Stimulated activated CD8-positive, alpha-beta memory T cell treated with anti-CD3 and anti-CD28 coated beads, Interleukin-12 subunit alpha, Interleukin-12 subunit beta, amount 100 ng/mL, for 1 hour (primary cell): Measurements from ENCODE around the gene UGCG.
"Not testable (repeated sequence)": the region's sequence is repeated elsewhere in the genome, so short reads cannot be mapped to it uniquely, and the experiment has no call there.

Experiments
- DNase-seq: peaks from one replicate; pipeline ENCODE4 v3.0.0-alpha.2; 2020; ENCODE audit warnings: low read depth

The UGCG gene

DNA sequence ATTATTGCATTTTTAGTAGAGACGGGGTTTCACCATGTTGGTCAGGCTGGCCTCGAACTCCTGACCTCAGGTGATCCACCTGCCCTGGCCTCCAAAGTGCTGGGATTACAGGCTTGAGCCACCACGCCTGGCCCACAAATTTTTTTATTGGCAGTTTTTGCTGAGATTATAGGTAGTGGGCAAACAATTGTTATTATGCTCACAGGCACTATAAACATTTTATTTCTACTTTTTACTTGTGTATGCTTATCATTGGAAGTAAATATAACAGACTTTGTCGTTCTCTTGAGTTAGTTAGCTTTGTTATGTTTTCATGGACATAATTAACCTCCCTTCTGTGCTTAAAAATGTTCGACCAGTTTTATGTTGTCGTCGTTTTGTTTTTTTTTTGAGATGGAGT, 23.9 kb downstream of the UGCG start:
- no peak for DNase-seq

DNA sequence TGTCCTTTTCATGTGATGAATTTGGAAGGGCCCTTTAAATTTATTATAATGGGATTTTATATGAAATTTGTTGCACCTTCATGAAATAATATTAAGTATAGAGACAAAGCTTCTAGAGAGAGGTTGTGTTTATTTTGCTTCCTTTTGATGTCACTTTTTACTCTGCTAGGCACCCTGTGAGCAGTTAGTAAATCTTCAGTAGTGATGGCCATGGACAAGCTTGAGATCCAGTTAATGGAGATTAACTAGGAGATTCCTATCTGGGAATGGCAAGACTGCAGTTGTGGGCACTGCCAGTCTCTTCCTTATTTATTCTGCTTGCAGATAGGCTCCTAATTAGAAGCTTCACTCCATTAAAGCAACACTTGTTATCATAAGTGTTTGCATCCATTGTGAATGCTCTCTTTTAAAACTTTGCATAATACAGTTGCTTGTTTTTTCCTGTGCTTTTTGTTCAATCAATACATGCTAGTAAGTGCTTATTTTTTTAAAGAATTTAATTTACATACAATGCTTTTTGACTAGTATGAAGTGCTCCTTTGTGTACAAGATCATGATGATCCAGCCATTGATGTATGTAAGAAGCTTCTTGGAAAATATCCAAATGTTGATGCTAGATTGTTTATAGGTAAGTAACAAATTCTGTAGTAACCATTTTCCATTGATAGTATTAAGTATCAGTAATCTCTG, 25.9 kb downstream of the UGCG start:
- no peak for DNase-seq

DNA sequence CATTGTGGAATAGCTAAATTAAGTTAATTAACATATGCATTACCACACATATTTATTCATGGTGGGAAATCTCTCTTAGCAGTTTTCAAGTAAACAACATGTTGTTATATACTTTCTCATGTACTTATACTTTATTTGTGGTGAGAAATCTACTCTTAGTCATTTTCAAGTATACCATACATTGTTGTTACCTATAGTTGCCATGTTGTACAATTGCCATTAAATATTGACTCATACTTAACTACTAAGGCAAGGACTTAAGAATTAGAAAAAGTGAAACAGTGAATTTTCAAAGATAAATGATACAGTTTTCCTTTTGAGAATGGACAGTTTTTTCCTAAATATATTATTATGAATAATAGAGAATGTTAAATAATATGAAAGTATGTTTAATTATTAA, 27.7 kb downstream of the UGCG start:
- no peak for DNase-seq

DNA sequence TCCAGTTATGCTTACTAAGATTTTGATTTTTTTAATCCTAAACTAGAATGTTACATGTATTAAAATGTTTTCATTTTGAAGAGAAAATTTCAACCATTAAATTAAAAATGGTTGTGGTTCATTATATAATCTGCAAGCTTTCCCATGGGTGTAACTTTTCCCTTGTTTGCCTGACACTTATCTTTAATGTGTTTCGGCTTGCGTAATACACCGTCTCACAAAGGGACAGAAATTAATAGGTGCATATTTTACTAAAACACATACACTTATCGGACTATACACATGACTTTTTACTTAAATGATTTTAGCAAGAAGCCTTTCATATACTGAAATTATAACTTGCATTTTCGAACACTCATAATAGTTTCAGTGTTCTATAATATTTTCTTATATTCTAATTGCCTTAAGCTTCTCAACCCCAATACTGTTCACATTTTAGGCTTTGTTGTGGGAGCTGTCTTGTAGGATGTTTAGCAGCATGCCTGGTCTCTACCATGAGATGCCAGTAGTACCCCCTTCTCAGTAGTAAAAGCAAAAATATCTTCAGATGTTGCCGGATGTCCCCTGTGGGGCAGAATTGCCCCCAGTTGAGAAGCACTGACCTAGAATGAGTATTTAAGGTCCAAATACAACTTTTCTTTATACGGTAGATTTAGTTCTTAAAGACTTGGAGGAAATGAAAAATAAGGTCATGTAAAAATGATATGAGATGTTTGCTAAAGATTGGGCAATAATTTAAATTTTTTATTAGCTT, 28.6 kb downstream of the UGCG start:
- DNase-seq, result no peak

DNA sequence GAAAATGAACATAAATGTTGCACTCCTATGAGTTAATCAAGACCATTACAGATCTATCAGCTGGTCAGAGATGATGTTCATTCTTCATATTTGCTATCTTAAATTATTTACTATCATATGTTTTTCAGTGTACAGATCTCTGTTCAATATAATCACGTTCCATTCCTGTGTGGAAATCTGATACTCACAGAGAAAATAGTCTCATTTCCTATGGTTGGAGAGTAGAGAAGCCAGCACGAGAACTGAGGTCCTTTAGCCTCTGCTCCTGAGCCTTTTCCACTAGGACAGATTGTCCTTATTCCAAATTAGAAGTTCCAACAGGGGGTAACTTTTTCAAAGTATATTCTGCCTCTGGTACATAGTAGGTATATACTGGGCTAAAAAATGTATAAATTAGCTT, 29.2 kb downstream of the UGCG start:
- DNase-seq, result no peak

DNA sequence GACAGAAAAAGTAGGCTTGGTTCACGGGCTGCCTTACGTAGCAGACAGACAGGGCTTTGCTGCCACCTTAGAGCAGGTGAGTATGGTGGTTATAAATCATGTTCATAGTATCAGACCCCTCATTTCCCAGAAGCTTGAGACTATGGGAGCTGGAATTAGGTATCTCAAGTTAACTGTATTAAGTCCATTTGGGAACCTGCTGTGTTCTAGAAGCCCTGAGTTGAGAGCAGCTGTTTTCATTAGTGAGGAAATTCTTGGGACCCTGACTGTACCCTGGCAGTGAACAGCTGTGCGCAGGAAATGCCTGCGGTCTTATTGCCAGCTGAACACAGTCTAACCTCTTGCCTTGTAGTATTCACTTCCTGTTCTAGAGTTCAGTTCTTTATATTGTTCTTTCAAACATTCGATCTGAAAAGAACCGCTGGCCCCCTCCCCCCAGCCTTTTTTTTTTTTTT, 29.8 kb downstream of the UGCG start:
- DNase-seq, result peak; percentile 32

DNA sequence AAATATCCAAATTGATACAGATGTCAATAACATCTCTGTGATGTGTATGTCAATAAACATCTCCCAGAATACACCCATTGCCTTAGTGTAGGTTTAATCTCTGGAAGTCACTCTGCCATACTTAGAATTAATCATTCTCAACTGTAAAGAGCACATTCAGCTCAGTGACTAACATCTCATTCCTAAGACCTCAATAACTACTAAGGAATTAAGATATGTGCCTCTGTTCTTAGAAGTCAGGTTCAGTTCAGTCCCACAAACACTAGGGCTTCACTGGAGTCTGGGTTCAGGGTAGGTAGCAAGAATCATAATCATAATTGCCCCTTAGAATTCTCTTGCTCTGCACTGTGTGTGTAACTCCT, 31.7 kb downstream of the UGCG start:
- no peak for DNase-seq

DNA sequence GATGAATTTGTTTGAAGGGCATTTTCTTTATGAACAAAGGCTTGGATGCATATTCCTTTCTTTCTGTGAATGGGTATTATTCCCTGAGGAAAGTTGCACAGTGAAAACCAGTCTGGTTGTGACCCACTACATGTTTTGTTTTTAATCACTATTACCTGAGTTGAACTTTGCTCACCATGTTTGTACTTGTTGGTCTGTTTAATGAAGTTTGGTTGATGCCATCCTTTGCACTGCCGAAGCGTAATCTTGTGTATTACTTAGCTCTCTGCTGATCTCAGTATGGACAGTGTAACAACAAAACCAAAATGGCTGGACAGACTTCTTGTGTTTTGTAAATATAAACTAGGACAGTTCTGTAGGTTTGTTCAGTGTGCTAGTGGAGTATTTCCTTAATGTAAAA, 38.1 kb downstream of the UGCG start:
- DNase-seq, result no peak

DNA sequence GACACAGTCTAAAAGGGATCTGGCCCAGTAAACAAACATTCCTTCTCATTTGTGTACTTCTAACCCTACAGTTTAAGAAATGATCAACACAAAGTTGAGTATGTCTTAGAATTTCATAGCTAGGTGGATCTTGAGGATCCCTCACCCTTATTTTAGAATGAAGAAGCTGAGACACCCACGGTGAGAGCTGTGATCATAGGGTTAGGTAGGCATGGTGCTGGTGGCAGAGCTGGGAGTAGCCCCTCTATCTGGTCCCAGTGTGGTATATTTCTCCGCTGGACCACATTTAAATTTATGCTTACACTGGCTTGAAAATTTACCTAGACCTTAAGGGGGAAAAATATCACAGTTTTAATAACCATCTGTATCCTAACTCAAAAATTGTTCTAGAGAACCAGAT, 39.8 kb downstream of the UGCG start:
- DNase-seq, result no peak

DNA sequence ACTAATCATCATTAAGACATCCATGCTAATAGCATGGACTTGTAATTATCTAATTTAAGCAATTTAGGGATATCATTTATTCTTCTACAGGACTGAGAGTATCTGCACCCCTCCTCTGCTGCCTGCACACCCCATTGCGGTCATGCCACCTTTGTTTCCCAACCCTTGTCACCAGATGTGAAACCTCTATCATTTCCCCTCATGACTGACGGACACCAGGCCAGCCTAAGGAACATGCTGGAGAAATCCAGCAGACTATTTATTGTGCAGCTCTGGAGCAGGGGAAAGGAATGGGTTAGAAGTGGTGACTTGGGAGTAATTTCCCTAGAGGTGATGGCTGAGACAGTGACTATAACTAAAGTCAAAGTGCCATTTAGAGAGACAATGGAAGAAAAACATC, 40.7 kb downstream of the UGCG start:
- no peak for DNase-seq

DNA sequence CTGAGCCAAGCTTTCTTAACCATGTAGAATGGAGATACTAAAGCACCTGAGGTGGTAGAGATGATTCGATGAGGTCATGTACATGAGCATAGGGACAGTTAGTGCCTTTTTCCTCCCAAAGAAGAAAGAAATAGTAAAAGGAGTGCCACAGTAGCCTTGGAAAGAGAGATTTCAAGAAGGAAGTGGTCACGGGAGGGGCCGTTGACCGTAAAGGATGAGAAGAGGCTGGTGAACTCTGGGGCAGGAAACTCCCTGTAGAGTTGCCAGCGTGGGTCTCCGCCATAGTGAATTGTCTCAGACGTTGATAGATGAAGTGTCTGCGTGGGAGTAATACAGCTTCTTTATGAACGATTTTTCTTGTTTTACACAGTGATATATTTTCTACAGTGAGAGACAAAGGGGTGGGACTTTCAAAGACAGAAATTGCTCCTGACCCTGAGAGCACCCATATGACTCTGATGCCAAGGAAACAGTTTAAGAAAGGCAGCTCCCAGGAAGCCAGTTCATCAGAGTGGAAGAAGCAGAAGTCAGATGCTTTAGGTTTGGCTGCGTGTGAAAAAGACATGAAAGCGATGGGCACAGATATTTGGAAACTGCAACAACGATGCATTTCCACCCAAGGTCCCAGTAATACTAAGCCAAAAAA, 41.3 kb downstream of the UGCG start:
- DNase-seq, result peak; percentile 10

DNA sequence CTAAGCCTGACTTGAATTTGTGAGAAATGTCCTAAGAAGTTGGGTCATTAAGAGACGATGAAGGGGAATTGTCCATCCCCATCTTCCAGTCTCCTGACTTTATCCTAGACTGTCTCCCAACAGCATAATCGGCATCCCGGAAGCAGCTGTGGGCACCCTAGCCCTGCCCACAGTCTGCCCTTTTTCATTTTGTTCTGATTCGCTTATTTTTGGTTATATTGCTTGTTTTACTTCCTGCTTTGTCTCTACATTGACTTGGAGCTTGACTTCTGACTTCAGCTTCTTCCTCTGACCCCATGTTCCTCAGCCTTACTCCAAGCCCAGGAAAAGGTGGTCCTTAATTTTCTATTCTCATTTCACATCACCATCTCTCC, 41.8 kb downstream of the UGCG start:
- DNase-seq, result no peak

DNA sequence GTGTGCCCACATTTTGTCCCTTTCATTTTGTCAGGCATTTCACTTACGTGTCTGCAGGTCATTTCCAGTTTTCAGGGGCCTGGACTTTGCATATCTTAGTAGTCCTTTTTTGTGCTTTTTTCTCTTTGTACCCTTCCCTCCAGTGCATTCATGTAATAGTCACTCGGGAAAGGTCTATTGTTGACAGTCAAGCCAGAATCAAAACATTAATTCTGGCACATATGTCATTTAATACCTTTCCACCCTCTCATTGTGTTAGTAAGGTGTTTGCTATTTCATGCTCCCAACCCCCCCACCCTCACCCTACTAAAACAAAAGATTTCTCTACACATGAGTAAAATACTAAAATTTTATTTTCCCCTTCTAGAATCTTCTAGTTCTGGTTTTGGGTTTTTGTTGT, 42.7 kb downstream of the UGCG start:
- DNase-seq, result no peak

DNA sequence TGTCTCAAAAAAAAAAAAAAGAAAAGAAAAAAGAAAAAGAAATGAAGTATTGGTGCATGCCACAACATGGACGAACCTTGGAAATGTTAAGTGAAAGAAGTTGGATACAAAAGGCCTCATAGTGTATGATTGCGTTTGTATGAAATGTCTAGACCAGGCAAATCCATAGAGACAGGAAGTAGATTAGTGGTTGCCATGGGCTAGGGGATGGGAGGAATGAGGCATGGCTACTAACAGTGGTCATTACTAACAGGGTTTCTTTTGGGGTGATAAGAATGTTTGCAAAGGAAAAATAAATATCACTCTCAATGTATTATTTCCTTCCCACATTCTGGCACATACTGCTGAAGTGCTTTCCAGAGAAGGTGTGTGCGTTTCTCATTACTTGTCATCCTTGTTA, 44.1 kb downstream of the UGCG start:
- no peak for DNase-seq

DNA sequence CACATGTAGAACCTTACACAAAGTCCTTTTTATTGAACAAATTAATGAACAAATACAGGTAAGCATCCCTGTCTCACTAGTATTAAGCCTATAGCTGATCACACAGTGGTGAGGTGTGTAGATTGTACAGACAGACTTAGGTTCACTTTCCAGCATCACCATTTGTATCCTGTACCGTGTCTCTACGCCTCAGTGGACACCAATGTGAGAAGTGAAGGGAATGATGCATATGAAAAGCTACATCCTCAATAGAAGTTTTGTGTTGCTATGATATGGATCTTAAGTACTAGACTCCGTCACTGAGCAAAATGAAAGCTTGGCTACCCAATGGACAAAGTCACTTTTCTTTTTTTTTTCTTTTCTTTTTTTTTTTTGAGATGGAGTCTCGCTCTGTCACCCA, 46.6 kb downstream of the UGCG start:
- DNase-seq, result no peak

DNA sequence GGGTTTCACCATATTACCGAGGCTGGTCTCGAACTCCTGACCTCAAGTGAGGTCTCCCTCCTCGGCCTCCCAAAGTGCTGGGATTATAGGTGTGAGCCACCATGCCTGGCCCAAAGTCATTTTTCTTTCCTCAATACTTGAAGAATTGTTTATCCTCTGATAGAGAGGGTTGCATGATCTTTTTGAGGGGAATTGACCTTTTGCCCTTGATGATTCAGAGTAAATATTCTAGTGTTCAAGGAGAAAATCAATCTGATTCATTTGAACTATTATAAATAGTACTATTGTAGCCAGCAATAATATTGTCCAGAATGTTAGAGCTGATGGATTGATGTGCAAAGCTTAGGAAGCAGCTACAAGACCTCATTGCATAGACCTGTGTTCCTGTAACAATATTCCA, 47.1 kb downstream of the UGCG start:
- no peak for DNase-seq

DNA sequence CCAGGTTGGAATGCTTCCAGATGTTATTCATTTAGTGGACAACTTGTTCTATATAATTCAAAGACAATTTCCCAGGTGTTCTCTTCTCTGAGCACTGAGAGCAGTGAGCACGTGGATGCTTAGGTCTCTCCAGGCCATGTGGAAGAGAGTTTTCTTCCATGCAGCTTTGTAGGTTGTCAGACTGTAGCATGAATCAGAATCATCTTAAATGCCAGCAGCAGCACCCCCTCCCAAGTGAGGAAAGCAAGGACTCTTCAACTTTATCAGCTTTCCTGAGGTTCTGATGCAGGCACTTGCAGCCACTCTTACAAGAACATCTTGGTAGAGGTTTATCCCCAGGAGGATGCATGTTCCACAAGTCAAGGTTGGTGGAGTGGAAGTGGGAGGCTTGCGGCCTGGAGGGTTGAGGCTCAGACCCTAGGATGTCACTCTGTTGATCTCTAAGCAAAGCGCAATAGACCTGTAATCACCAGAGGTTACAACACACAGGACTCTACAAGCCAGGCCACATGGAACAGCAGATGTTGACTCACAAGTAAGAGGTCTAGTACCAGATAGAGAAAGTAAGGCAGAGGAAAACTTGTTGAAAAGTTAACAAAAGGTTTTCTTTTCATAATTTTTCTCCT, 47.7 kb downstream of the UGCG start:
- no peak for DNase-seq

DNA sequence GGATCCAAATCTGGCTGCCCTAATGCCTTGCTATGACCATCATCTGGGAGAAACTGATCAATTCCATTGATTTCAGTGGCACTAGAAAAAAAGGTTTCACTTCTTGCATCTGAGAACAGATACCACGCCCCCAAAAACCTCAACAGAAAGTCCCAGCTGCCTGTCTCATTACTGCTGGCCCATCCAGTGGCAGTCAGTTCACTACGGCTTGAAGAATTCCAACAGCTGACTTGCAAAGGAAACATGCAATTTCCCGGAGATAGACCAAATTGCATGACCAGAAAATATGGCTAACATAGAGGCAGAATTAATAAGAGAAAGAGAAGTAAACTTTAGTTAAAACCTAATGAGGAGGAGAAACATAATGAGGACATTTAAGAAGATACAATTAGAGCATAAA, 48.6 kb downstream of the UGCG start:
- no peak for DNase-seq

DNA sequence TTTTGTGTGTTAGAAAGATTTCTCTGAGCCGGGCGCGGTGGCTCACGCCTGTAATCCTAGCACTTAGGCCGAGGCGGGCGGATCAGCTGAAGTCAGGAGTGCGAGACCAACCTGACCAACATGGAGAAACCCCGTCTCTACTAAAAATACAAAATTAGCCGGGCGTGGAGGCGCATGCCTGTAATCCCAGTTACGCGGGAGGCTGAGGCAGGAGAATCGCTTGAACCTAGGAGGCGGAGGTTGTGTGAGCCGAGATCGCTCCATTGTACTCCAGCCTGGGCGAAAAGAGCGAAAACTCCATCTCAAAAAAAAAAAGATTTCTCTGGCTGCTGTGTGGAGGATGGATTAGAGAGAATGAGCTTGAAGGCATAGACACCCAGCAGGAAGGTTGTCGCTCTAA, 51.5 kb downstream of the UGCG start:
- DNase-seq, result not testable (repeated sequence)

DNA sequence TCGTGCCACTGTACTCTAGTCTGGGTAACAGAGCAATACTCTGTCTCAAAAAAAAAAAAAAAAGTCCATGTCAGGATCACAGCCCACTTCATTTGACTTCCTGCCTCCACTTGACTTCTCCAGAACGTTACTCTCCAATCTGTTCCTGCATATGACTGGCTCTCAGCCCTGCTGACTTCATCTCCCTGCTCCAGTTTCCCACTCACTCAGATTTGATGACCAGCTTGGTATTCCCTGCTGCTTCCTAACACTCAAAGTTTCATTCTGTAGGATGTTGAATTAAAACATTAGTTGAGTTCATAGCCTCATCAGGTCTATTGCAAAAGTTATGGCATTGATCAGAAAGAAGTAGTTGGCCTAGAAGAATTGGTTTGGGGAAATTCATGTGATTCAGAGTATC, 52.3 kb downstream of the UGCG start:
- DNase-seq, result no peak

DNA sequence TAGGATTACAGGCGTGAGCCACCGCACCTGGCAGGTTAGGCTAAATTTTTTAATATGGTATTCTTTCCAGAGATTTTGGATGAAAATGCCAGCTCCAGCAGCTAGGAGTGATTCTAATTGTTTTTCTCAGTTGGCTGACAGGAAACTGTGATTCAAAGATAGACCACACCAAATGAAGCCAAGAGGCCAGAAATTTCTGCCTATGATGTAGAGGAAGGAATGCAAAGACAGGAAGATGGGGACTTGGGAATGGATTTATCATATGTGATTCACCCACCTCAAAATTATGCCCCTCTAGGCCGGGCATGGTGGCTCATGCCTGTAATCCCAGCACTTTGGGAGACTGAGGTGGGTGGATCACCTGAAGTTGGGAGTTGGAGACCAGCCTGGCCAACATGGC, 53.3 kb downstream of the UGCG start:
- no peak for DNase-seq

DNA sequence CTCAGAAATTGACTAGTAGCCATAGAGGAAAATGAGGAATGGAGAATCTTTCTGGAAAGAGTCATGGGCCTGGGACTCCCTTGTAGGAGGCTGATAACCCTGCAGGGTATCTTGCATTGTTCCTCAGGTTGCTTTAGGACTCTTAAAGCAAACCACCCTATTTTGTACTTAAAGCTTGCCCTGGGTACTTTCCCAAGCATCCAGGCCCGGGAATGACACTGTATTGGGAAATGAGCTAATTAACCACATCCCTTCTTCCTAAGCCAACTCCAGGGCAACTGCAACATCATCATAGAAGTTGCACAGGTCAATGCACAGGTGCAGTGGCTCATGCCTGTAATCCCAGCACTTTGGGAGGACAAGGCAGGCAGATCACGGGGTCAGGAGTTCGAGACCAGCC, 55.9 kb downstream of the UGCG start:
- DNase-seq, result no peak

DNA sequence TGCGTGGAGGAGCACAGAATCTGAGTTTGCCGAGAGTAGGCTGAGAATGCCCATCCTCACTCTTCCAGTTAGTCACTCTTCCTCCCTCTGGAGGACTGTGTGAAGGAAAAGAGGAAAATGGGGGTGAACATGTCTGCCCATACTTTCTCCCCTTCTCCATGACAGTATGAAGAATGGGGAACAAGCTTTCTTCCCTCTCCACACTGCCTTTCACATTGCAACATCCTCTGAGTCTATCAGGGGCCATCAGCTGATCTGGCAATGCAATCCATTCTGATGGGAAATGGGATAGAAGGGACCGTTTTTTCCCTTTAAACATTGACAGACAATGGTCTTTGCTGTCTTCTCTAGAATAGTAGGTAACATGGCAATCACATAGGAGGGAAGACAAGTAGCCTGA, 56.8 kb downstream of the UGCG start:
- no peak for DNase-seq
